IPS-15b (cell line): Measurements from ENCODE around the gene EZH1.
"Not testable (repeated sequence)": the region's sequence is repeated elsewhere in the genome, so short reads cannot be mapped to it uniquely, and the experiment has no call there.

Experiments used
- H3K27me3 ChIP-seq: one replicate; pipeline ENCODE4 v1.6.1; 2013; ENCODE audit warnings: low read length; ENCODE audit not compliant: control insufficient read depth, insufficient read depth
- H3K36me3 ChIP-seq: one replicate; pipeline ENCODE4 v1.6.1; 2013; ENCODE audit warnings: low read length; ENCODE audit not compliant: control insufficient read depth, insufficient read depth
- H3K4me1 ChIP-seq: one replicate; pipeline ENCODE4 v1.6.1; 2013; ENCODE audit warnings: mild to moderate bottlenecking, low read length; ENCODE audit not compliant: control insufficient read depth, insufficient read depth
- H3K4me3 ChIP-seq: one replicate; pipeline ENCODE4 v1.5.1; 2013; ENCODE audit warnings: low read depth, low read length
- H3K9ac ChIP-seq: one replicate; pipeline ENCODE4 v1.6.1; 2013; ENCODE audit warnings: low read depth, mild to moderate bottlenecking, low read length
- H3K9me3 ChIP-seq: one replicate; pipeline ENCODE4 v1.6.1; 2013; ENCODE audit warnings: mild to moderate bottlenecking, low read length; ENCODE audit not compliant: control insufficient read depth, insufficient read depth

EZH1 gene

GRCh38 chr17:42669977-42670788 lies 74.7 kb downstream of the EZH1 start:
- H3K4me3 ChIP-seq: peak overlapping the region; percentile 79
- H3K9ac ChIP-seq: no peak overlapping the region
- H3K4me1 ChIP-seq: peaks cover 9% of the 10 kb centered on the region
- peaks cover 34% of the 10 kb centered on the region for H3K27me3 ChIP-seq
- peaks cover 37% of the 10 kb centered on the region for H3K36me3 ChIP-seq
- H3K9me3 ChIP-seq: no peaks in the 10 kb centered on the region

- H3K9me3 ChIP-seq: no peaks in the 10 kb centered on the region
- H3K36me3 ChIP-seq: peaks cover 38% of the 10 kb centered on the region
- no peak overlapping the region for H3K9ac ChIP-seq
- peaks cover 33% of the 10 kb centered on the region for H3K27me3 ChIP-seq
- H3K4me3 ChIP-seq: peak overlapping the region; percentile 54
- peaks cover 8% of the 10 kb centered on the region for H3K4me1 ChIP-seq
These were observed 75.2 kb downstream of the EZH1 start for GRCh38 chr17:42669705-42669976.

GRCh38 chr17:42667088-42667951 lies 77.5 kb downstream of the EZH1 start:
- no peak overlapping the region for H3K4me3 ChIP-seq
- H3K27me3 ChIP-seq: peaks cover 15% of the 10 kb centered on the region
- no peak overlapping the region for H3K9ac ChIP-seq
- H3K4me1 ChIP-seq: peaks cover 2% of the 10 kb centered on the region
- H3K36me3 ChIP-seq: peaks cover 38% of the 10 kb centered on the region
- H3K9me3 ChIP-seq: no peaks in the 10 kb centered on the region

- peaks cover 38% of the 10 kb centered on the region for H3K36me3 ChIP-seq
- not testable (repeated sequence) for H3K9ac ChIP-seq, H3K4me3 ChIP-seq, H3K9me3 ChIP-seq, H3K4me1 ChIP-seq, H3K27me3 ChIP-seq
These were observed 78.7 kb downstream of the EZH1 start for GRCh38 chr17:42666126-42666525.

GRCh38 chr17:42665581-42666001 lies 79.2 kb downstream of the EZH1 start:
- Histone ChIP-seq H3K27me3 (no peaks in the 10 kb centered on the region), H3K36me3 (peaks cover 38% of the 10 kb centered on the region), H3K9ac (no peak overlapping the region), H3K4me1 (peaks cover 3% of the 10 kb centered on the region), H3K9me3 (no peaks in the 10 kb centered on the region), H3K4me3 (no peak overlapping the region)

- Histone ChIP-seq H3K9ac (no peak overlapping the region), H3K36me3 (peaks cover 13% of the 10 kb centered on the region), H3K4me1 (peaks cover 6% of the 10 kb centered on the region), H3K9me3 (no peaks in the 10 kb centered on the region), H3K27me3 (no peaks in the 10 kb centered on the region), H3K4me3 (peak overlapping the region; percentile 30)
These were observed 84.0 kb downstream of the EZH1 start for GRCh38 chr17:42660692-42661345.

GRCh38 chr17:42659932-42660274 lies 84.9 kb downstream of the EZH1 start:
- H3K36me3 ChIP-seq, H3K4me1 ChIP-seq, H3K27me3 ChIP-seq, H3K9ac ChIP-seq, H3K9me3 ChIP-seq: not testable (repeated sequence)
- H3K4me3 ChIP-seq: peak overlapping the region; percentile 79

GRCh38 chr17:42659079-42659931 lies 85.5 kb downstream of the EZH1 start, which contains the start of gene TUBG2:
TSS of gene TUBG2 (plus strand) at chr17:42659284. CDS start at chr17:42659504, 220 bp downstream.
- peaks cover 5% of the 10 kb centered on the region for H3K36me3 ChIP-seq
- peak within 1 kb of the TSS; percentile 54 for H3K9ac ChIP-seq
- H3K4me3 ChIP-seq: peak within 1 kb of the TSS; percentile 79
- no peaks in the 10 kb centered on the region for H3K27me3 ChIP-seq
- H3K9me3 ChIP-seq: no peaks in the 10 kb centered on the region
- peaks cover 6% of the 10 kb centered on the region for H3K4me1 ChIP-seq

GRCh38 chr17:42657824-42658588 lies 86.8 kb downstream of the EZH1 start:
- Histone ChIP-seq H3K9ac (no peak overlapping the region), H3K27me3 (no peaks in the 10 kb centered on the region), H3K4me1 (peaks cover 6% of the 10 kb centered on the region), H3K9me3 (no peaks in the 10 kb centered on the region), H3K36me3 (peaks cover under 1% of the 10 kb centered on the region), H3K4me3 (no peak overlapping the region)

GRCh38 chr17:42655528-42655927 lies 89.3 kb downstream of the EZH1 start:
- Histone ChIP-seq H3K4me1 (peaks cover 4% of the 10 kb centered on the region), H3K4me3 (no peak overlapping the region), H3K36me3 (no peaks in the 10 kb centered on the region), H3K9me3 (no peaks in the 10 kb centered on the region), H3K27me3 (no peaks in the 10 kb centered on the region), H3K9ac (no peak overlapping the region)
